Stomach (tissue), 4 donors: ENCODE data around the gene SEMA5B.

Experiments used
- CTCF ChIP-seq, 7 experiments: fragments of 450-650 bp in 4 of 7; fragments of 200-600 bp in 3 of 7; sonication (generic) in 3 of 7; IDR thresholded peaks; one replicate each; pipeline ENCODE4 v1.5.1; 2016 to 2019; ENCODE audit warnings: antibody characterized with exemption in 7 of 7, control low read depth in 2 of 7, mild to moderate bottlenecking in 1 of 7
- POLR2A ChIP-seq, 4 donors: fragments of 450-650 bp; IDR thresholded peaks; one replicate each; pipeline ENCODE4 v1.6.1; 2016; ENCODE audit warnings: antibody characterized with exemption in 4 of 4, control low read depth in 2 of 4, mild to moderate bottlenecking in 1 of 4, moderate library complexity in 1 of 4

- TF ChIP-seq CTCF (IDR thresholded peaks at IDR 0.05) (no peak), POLR2A (IDR thresholded peaks at IDR 0.05) (no peak)
These were observed 163.1 kb downstream of the SEMA5B start for GRCh38 chr3:122864498-122864897.
